DND-41 (cell line): ENCODE measurements around the gene PDE6B.
A peak's percentile ranks its signal among the peaks of the same experiment; 100 is the strongest.

Experiments used
- ATAC-seq: fragments of 200-7000 bp; cut with Tn5 transposase; 3 replicates; pipeline ENCODE4 v1.9.1; 2021; ENCODE audit warnings: low read depth; ENCODE audit not compliant: insufficient read depth
- DNase-seq: peaks from one replicate; pipeline ENCODE4 v3.0.0-alpha.2; 2020
- H2AFZ ChIP-seq: 2 replicates; pipeline ENCODE4 v1.6.0; 2012; ENCODE audit warnings: low read depth, low read length
- H3K27ac ChIP-seq: 2 replicates; pipeline ENCODE4 v1.5.1; 2012; ENCODE audit warnings: low read length, inconsistent platforms
- H3K27me3 ChIP-seq: fragments of 200-600 bp; sonication (generic); 2 replicates; pipeline ENCODE4 v1.6.0; 2012; ENCODE audit warnings: low read length, mild to moderate bottlenecking, inconsistent platforms; ENCODE audit not compliant: insufficient read depth, poor library complexity
- H3K36me3 ChIP-seq: 2 replicates; pipeline ENCODE4 v1.5.1; 2012; ENCODE audit warnings: low read length, inconsistent platforms; ENCODE audit not compliant: insufficient read depth
- H3K4me1 ChIP-seq: 2 replicates; pipeline ENCODE4 v1.5.1; 2012; ENCODE audit warnings: mild to moderate bottlenecking, low read length; ENCODE audit not compliant: insufficient read depth
- H3K4me2 ChIP-seq: 2 replicates; pipeline ENCODE4 v1.6.0; 2012; ENCODE audit warnings: mild to moderate bottlenecking, moderate library complexity, low read length, inconsistent platforms; ENCODE audit not compliant: insufficient read depth
- H3K4me3 ChIP-seq, 2 experiments: fragments of 200-600 bp in 1 of 2; shearing (Covaris generic) in 1 of 2; 2 replicates each; pipeline ENCODE4 v1.5.1; 2012 to 2016; ENCODE audit warnings: inconsistent platforms in 2 of 2, low read length in 2 of 2, mild to moderate bottlenecking in 2 of 2, low read depth in 1 of 2, moderate library complexity in 1 of 2
- H3K79me2 ChIP-seq: 2 replicates; pipeline ENCODE4 v1.6.0; 2012; ENCODE audit warnings: low read length, inconsistent platforms; ENCODE audit not compliant: insufficient read depth
- H3K9ac ChIP-seq: 2 replicates; pipeline ENCODE4 v1.6.0; 2012; ENCODE audit warnings: low read depth, mild to moderate bottlenecking, inconsistent platforms, low read length, moderate library complexity
- H3K9me3 ChIP-seq: 2 replicates; pipeline ENCODE4 v1.5.1; 2012; ENCODE audit warnings: low read length, moderate library complexity, mild to moderate bottlenecking, inconsistent platforms; ENCODE audit not compliant: insufficient read depth, severe bottlenecking
- H4K20me1 ChIP-seq: 2 replicates; pipeline ENCODE4 v1.6.0; 2012; ENCODE audit warnings: low read length; ENCODE audit not compliant: insufficient read depth
- EZH2 ChIP-seq: IDR thresholded peaks from 3 replicates; pipeline ENCODE4 v1.6.1; 2012; ENCODE audit warnings: borderline replicate concordance, low read depth, mild to moderate bottlenecking, moderate library complexity, low read length, inconsistent platforms; ENCODE audit not compliant: severe bottlenecking
- TF ChIP-seq, protein P1 (sequence below): IDR thresholded peaks from 2 replicates; pipeline ENCODE4 v1.5.1; 2012; ENCODE audit warnings: borderline replicate concordance, low read length, moderate library complexity, mild to moderate bottlenecking; ENCODE audit not compliant: poor library complexity, severe bottlenecking; ENCODE audit errors: extremely low read depth

Gene PDE6B

DNA sequence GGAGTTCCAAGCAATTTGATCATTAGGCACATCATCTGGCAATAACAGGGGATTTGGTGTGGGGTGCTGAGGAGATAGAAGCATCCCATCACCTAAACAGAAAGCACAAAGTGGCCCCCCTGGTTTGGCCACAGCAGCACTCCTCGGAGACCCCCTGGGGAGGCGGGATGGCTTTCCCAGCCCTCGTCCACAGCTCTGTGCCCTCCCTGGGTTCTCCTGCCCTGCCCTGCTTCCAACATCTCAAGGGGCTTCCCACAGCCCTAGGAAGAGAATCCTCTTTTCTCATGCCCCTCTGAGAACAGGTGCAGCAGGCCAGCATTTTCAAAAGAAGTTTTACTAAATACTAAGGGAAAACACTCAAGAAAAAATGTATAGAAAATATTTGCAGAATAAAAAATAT lies 35.9 kb downstream of the PDE6B start:
- H3K4me3 ChIP-seq, result no peak overlapping the region
- no peaks in the 10 kb centered on the region for H3K27me3 ChIP-seq
- H3K4me1 ChIP-seq, result peaks cover 36% of the 10 kb centered on the region
- peaks cover 9% of the 10 kb centered on the region for H4K20me1 ChIP-seq
- peaks cover 32% of the 10 kb centered on the region for H3K79me2 ChIP-seq
- no peak overlapping the region for H2AFZ ChIP-seq
- TF ChIP-seq, protein P1, sequence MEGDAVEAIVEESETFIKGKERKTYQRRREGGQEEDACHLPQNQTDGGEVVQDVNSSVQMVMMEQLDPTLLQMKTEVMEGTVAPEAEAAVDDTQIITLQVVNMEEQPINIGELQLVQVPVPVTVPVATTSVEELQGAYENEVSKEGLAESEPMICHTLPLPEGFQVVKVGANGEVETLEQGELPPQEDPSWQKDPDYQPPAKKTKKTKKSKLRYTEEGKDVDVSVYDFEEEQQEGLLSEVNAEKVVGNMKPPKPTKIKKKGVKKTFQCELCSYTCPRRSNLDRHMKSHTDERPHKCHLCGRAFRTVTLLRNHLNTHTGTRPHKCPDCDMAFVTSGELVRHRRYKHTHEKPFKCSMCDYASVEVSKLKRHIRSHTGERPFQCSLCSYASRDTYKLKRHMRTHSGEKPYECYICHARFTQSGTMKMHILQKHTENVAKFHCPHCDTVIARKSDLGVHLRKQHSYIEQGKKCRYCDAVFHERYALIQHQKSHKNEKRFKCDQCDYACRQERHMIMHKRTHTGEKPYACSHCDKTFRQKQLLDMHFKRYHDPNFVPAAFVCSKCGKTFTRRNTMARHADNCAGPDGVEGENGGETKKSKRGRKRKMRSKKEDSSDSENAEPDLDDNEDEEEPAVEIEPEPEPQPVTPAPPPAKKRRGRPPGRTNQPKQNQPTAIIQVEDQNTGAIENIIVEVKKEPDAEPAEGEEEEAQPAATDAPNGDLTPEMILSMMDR, result no peak
- TF ChIP-seq EZH2, result no peak
- ATAC-seq (no peak), DNase-seq (no peak)
- no peak overlapping the region for H3K4me2 ChIP-seq
- peaks cover 27% of the 10 kb centered on the region for H3K36me3 ChIP-seq
- H3K9ac ChIP-seq, result no peak overlapping the region
- no peak overlapping the region for H3K27ac ChIP-seq
- no peaks in the 10 kb centered on the region for H3K9me3 ChIP-seq

DNA sequence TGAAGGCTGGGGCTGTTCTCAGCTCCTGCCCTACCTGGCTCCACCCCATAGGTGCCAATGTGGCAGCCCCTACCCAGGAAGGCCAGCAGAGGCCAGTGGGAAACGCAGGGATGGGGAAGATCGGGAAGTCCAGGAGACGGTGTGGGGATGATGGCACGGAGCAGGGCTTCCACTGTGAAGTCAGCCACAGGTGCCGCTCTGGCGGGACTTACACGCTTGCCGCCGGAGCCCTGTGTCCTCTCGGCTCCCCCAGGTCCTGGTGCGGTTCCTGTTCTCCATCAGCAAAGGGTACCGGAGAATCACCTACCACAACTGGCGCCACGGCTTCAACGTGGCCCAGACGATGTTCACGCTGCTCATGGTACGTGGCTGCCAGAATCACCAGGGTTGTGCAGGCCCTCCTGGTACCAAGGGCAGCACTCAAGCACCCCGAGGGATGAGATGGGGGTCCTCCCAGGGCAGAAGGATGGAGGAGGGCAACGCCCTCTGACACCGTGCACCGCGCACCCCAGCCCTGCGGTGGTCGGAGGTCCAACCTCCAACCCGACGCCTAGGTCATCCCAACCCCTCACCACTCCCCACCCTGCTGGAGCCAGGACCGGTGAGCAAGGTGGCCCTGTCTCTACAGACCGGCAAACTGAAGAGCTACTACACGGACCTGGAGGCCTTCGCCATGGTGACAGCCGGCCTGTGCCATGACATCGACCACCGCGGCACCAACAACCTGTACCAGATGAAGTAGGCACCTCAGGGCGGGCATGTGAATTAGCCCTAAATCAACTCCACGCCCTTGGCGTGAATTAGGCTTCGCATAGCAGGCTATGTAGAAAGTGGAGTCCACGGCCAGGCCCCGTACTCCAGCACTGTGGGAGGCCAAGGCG lies 36.7 kb downstream of the PDE6B start:
- peaks cover 27% of the 10 kb centered on the region for H3K36me3 ChIP-seq
- peak overlapping the region; percentile 98 for H3K4me2 ChIP-seq
- peaks cover 32% of the 10 kb centered on the region for H3K79me2 ChIP-seq
- H4K20me1 ChIP-seq, result peaks cover 9% of the 10 kb centered on the region
- no peak for TF ChIP-seq EZH2
- TF ChIP-seq, protein P1, result no peak
- no peak overlapping the region for H3K27ac ChIP-seq
- H3K9ac ChIP-seq, result no peak overlapping the region
- no peak for ATAC-seq
- peaks cover 36% of the 10 kb centered on the region for H3K4me1 ChIP-seq
- H3K4me3 ChIP-seq, result peak overlapping the region in 1 of 2 experiments; percentile 85; a peak in 2 of 4 replicates
- H2AFZ ChIP-seq, result no peak overlapping the region
- H3K9me3 ChIP-seq, result no peaks in the 10 kb centered on the region
- no peaks in the 10 kb centered on the region for H3K27me3 ChIP-seq
- DNase-seq, result no peak

DNA sequence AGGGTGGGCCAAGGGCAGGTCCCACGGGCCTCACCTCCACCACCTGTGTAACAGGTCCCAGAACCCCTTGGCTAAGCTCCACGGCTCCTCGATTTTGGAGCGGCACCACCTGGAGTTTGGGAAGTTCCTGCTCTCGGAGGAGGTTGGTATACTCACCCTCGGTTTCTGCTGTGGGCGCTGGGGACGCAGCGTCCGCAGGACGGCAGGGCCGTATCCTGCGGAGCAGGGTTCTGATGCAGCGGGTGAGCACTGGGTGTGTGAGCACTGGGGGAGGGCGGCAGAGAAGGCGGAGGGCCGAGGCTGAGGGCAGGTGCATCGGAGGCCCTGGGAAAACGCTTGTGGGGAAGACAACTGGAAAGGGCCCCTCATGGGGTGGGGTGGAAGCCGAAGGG lies 37.7 kb downstream of the PDE6B start:
- H4K20me1 ChIP-seq, result peaks cover 9% of the 10 kb centered on the region
- H3K4me2 ChIP-seq, result peak overlapping the region; percentile 98
- no peaks in the 10 kb centered on the region for H3K27me3 ChIP-seq

More for the DNA sequence above, 37.7 kb downstream of the PDE6B start:
- Histone ChIP-seq H3K9me3 (no peaks in the 10 kb centered on the region), H3K9ac (peak overlapping the region; percentile 100), H3K27ac (peak overlapping the region; percentile 93), H3K4me3 (peak overlapping the region; percentile 85 to 92), H3K36me3 (peaks cover 27% of the 10 kb centered on the region), H2AFZ (peak overlapping the region; percentile 84), H3K4me1 (peaks cover 36% of the 10 kb centered on the region), H3K79me2 (peaks cover 32% of the 10 kb centered on the region)
- peak; percentile 18 for ATAC-seq
- DNase-seq, result no peak
- no peak for TF ChIP-seq EZH2
- TF ChIP-seq, protein P1, result no peak
